ENCODE measurements around the gene SPPL2B. TPM values are rescaled to one million over a fixed set of nuclear protein-coding genes. Genes with fewer than 3 reads are reported as not detected.
A peak's percentile ranks its signal among the peaks of the same experiment; 100 is the strongest.

The SPPL2B gene
- total RNA-seq, 2 donors from 2014 or later = 20.7 to 36.9 TPM

DNA sequence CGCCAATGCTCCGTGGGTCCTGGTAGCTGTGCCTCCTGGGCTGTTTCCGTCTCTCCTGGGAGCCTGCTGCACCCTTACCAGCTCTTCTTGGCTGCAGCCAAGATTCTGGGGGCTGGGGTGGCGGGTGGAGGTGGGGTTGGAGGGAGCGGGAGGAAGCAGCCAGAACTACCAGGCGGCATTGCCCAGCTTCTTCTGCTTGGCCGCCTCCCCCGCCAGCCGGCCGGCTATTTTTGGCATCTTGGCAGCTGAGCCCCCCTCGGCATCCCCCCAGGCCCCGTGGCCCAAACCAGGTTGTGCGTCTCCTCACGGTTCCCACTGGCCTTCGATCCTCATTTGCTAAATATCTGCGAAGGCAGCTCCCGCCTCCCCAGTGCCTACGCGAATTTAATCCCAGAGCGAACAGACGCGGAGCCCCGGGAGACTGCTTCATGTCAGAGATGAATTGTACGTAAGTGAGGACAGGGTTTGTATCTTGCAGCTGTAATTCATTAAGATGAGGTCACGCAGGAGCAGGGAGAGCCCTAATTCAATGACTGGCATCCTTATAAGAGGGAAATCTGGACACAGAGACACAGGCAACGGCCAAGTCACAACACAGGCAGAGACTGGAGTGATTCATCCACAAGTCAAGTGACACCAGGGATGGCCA is 33.7 kb upstream of the SPPL2B start:
- intact Hi-C loops (cut with DNase I) = no loop called here
- peak; percentile 78 for DNase-seq (ENCODE audit: low spot score)

DNA sequence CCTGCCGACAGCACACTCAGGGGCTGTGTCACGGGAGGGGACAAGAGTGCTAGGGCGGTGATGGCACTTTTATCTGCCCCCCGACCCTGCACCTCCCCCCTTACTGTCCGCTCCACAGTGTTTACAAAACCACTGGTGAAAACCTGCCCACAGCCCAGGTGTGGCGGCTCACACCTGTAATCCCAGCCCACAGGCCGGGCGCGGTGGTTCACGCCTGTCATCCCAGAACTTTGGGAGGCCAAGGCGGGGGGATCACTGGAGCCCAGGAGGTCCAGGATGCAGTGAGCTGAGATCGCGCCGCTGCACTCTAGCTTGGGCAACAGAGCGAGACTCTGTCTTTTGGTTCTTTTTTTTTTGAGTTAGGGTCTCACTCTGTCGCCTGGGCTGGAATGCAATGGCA is 32.3 kb upstream of the SPPL2B start:
- intact Hi-C loops (cut with DNase I) = no loop called here
- no peak for DNase-seq (ENCODE audit: low spot score)

DNA sequence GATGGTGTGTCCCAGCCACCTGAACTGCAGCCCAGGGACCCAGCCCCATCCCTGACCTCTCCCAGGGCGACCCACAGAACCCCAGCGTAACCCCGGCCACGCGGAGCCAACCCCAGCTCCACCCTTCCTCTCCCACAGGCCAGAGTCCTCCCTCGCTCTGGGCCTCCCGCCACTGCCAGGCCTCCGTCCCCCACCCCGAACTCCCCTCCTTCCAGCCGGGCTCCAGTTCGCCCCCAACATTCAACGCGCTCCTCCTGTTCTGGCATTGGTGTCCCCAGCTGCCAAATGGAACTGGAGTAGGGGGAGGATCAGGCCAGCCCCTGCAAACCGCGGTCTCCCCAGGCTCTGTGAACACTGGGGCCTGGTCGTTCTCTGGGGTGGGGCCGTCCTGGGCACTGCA is 28.0 kb upstream of the SPPL2B start:
- intact Hi-C loops (cut with DNase I) = no loop called here
- no peak for DNase-seq (ENCODE audit: low spot score)

DNA sequence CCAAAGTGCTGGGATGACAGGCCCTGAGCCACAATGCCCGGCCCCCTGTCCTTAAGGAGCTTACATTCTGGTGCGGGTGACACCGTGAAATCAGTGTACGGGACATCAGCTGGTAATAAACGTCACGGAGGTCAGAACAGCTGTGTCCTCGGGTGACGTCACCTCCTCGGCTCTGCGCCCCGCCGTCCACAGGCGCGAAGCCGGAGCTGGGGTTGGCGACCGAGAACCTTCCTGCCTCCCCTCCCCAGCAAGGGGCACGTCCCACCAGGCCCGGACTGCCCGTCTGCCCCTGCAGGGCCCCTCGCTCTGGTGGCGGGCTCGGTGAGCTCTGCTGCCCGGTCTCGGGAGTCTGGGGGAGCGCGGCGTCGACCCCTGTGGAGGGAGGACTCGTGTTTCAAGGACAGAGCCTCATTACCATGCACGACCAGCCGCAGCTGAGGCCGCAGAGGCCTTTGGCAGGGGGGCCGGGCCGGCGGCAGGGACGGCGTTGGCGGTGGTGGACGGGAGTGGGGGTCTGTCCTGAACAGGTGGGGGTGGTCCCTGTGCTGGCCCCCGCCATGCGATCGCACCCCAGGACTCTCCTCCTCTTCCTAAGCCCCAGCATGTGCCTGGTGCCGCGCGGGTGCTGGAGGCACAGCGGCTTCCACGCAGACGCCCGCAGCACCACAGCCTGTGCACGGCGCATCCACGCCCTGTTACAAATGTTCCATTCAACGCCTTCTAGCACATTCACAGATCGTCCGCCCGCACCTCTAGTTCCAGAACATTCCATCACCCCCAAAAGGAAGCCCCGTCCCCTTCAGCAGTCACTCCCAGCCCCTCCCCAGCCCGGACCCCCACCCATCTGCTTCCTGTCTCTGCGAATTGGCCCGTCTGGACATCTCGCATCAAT is 25.9 kb upstream of the SPPL2B start:
- intact Hi-C loops (cut with DNase I) = no loop called here

DNA sequence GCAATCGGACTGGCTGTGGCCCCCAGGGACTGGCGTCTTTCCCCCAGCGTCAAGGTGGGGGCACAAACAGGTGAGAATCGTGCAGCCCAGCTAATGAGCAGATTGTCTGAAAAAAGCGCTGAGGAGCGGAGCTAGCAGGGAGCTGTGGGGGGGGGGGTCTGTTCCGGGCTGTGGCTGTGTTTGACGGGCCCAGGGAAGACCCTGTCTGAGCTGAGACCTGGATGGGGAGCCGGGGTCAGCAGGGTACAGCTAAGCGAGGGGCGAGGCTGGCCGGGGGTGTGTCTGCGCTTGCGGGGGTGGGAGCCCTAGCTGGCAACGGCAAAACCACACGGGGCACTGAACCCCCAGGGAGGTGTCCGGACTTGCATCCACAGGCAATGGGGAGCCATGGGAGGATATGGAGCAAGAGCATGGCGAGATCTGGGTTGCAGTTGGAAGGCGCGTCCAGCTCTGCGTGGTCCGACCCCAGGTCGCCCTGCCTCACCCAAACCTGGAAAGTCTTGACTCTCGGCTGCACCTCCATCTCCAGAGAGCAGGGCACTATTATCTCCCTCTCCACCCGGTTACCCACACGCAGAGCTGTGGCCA is 25.2 kb upstream of the SPPL2B start:
- intact Hi-C loops (cut with DNase I) = no loop called here
- DNase-seq (ENCODE audit: low spot score) = no peak

More for the DNA sequence above, 25.9 kb upstream of the SPPL2B start:
- no peak for DNase-seq (ENCODE audit: low spot score)

DNA sequence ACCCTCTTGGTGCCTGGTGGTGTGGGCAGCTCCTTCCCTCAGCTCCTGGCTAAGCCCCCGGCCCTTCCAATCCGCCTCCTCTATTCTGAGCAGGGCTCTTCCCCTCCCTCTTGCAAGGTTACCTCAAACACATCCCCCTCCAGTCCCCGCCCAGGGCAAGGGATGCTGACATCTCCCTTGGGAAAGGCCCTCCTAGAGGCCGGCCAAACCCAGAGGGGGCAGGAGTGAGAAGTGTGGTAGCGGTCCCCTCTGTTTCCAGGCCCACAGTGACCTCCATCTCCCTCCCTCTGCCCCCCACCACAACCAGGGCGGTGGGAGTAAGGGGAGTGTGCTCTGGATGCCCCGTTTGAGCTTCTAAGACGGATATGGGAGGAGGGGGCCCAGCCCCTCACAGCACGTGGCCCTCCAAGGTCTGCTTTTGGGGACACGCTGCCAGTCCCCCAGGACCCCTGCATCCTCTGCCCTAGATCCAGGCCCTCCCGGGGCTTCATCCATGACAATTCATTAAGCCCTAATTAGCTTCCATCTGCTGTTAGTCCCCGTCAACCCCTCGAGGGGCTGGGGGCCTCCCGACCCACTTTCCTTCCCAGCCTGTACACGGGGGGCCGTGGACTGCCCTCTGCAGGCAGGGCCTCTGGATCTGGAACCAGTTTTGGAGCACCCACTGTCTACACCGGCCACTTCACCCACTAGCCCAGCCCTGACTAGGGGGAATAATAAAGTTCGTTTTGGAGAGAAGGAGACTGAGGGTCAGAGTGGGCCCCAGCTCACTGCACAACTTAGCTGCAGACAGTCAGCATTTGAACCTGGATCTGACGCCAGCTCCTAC is 22.8 kb upstream of the SPPL2B start:
- DNase-seq (ENCODE audit: low spot score) = no peak
- intact Hi-C loops (cut with DNase I) = no loop called here

DNA sequence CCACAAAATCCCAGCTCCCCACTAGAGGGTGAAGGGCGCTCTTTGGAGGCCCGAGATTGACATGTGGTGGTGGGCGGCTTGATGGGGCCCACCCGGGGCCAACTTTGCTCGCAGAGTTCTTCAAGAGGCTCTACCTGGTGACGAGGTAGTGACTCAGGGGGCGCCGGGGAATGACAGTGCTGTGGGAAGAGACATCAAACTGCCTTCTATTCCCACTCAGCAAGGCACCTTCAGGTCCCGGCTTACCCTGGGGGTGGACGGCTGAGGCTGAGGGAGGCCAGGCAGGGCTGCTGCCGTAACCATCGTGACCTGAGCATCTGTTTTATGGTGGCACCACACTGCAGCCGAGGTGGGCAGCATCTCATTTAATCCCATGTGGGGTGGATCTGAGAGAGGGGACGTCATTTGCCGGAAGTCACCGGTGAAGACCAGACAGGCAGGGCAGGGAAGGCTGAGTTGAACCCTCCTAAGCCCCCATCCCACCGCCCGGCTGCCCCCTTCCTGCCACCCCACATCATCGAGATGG is 22.1 kb upstream of the SPPL2B start:
- intact Hi-C loops (cut with DNase I) = no loop called here
- DNase-seq (ENCODE audit: low spot score) = no peak

DNA sequence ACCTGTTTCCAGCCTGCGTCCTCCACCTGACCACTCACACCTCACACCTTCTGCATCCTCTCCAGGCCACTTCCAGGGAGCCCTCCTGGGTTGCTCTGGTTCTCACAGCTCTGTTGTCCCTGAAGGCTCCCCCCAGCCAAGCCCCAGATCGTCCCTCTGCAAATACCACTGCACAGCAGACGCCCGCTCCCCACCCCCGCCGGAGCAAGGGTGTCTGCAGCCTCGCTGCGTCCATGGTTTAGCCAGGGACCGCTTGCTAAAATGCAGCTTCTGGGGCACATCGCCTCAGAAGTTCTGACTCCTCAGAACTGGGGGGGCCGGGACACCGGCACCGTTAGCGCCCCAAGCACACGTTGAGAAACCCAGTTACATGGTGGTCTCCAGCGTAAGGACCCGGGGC is 21.5 kb upstream of the SPPL2B start:
- intact Hi-C loops (cut with DNase I) = no loop called here
- DNase-seq (ENCODE audit: low spot score) = no peak

DNA sequence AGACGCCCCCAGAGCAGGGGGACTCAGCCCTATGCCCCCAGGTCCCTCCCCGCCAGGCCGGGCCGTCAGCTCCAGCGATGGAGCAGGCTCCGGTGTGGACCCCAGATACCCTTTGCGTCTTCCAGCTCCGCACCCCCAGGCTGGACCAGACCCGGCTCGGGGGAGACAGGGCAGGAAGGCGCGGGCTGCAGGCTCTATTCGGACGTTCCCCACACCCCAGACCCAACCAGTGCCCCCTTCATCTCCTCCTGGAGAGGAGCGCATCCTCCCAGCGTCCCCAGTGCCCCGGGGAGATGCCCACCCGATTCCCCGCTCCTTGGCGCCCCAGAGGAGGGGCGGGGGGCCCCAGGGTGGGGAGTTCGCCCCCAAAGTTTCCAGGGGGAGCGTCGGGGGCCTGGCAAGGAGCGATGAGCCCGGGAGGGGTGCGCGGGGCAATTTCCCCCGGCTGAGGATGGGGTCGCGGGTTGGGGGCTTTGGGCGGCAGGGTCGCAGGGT is 20.9 kb upstream of the SPPL2B start:
- DNase-seq (ENCODE audit: low spot score) = no peak
- intact Hi-C loops (cut with DNase I) = no loop called here

DNA sequence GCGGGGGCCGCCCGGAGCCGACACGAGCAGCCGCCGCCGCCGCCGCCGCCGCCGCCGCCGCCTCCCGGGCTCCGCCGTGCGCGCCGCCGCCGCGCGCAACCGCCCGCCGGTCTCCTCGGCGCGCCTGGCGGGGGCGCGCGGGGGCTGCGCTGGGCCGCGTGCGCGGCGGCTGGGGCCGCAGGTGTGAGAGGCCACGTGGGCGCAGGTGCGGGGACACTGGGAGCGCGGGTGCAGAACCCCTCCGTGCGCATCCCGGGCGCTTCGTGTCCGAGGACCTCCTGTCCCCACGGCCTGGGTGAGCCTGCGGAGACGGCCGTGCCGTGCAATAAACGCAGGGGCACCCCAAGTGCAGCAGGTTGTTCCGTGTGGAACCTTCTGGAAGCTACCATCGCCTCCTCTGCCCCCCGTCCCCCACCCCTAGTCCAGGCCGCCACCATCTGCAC is 20.3 kb upstream of the SPPL2B start, which contains the start of gene LINGO3:
LINGO3 (minus strand) TSS at position 41 of the 443 bp plus-strand sequence. CDS start 16,378 bp downstream, outside the sequence.
- no peak for DNase-seq (ENCODE audit: low spot score)
- intact Hi-C loops (cut with DNase I) = no loop called here

DNA sequence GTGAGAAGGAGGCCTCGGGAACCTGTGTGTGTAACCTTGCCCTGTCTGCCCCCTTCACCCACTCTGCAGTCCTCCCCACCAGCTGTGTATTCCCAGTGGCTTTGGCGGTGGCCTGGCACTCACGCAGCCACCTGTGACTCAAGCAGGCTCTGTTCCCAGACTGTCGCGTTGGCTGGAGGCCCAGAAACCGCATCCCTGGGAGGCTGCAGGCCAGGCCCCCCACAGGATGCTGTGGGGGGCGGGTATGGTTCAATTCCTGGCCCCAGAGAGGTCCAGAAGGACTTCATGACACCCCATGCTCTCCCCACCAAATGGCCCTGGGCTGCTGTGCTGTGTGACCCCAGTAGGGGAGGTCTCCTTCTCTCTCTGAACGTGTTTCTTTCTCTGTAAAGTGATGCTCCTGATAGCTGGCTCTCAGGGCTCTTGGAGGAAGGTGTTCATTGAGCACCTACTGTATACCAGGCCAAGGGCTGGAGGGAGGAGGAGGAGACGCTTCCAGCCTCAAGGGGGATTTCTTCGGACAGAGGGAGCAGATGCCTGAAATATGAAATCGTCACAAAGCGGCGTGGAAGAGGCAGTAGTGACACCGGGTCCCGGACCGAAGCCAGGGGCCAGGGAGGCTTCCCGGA is 18.6 kb upstream of the SPPL2B start:
- no peak for DNase-seq (ENCODE audit: low spot score)
- intact Hi-C loops (cut with DNase I) = no loop called here

DNA sequence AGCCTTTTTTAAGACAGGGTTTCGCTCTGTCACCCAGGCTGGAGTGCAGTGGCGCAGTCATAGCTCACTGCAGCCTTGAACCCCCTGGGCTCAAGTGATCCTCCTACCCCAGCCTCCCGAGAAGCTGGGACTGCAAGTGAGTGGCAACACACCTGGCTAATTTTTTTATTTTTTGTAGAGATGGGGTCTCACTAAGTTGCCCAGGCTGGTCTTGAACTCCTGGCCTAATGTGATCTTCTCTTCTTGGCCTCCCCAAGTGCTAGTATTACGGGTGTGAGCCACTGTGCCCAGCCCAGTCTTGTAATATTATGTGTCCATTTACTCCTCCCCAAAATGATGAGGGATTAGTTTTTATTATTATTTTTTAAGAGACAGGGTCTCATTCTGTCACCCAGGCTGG is 17.4 kb upstream of the SPPL2B start:
- DNase-seq (ENCODE audit: low spot score) = no peak
- intact Hi-C loops (cut with DNase I) = no loop called here

DNA sequence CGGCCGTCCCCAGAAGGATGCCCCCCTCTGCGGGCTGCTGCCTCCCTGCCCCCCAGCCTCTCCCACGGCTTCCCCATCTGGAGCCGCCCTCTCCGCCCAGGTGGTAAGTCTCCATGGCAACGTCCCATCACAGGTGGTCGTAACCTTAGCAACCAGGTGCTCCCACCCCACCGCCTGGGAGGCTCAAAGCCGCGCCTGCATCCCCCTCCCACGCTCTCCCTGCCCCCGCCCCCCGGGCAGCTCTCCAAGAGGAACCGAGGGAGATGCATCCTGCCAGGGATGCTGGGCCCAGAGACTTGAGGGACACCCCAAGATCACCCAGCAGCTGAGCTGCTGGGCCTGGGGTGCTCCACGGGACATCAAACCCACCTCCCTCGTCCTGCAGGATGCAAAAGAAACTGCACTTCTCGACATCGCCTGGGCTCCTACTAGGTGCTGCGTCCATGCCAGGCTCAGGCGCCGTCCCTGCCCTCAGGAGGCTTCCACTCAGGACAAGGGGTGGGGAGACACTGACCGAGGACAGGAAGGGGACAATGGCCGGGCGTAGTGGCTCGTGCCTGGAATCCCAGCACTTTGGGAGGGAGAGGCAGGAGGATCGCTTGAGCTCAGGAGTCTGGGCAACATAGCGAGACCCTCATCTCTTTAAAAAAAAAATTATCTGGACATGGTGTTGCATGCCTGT is 15.5 kb upstream of the SPPL2B start:
- intact Hi-C loops (cut with DNase I) = no loop called here
- DNase-seq (ENCODE audit: low spot score) = no peak

DNA sequence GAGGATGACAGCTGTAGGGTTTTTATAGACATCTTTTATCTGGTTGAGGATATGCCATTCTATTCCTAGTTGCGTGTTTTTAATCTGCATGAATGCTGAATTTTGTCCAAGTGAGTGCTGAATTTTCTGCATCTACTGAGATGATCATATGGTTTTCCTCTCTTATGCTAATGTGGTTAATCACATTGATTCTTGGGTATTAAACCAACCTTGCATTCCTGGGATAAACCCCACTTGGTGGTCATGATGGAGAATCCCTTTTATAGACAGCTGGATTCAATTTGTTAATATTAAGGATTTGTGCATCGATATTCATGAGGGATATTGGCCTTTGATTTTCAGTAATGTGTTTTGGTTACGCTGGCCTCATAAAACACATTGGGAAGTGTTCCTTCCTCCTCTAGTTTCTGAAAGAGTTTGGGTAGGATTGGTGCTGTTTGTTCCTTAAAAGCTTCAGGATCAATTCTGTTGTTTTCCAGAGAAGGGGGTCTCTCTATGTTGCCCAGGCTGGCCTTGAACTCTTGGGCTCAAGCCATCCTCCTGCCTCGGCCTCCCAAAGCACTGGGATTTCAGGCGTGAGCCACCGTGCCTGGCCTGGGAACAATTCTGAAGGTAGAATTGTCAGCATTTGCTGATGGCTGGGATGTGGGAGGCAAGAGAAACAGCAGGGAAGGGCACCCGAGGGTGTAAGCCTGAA is 13.2 kb upstream of the SPPL2B start:
- intact Hi-C loops (cut with DNase I) = no loop called here
- no peak for DNase-seq (ENCODE audit: low spot score)

DNA sequence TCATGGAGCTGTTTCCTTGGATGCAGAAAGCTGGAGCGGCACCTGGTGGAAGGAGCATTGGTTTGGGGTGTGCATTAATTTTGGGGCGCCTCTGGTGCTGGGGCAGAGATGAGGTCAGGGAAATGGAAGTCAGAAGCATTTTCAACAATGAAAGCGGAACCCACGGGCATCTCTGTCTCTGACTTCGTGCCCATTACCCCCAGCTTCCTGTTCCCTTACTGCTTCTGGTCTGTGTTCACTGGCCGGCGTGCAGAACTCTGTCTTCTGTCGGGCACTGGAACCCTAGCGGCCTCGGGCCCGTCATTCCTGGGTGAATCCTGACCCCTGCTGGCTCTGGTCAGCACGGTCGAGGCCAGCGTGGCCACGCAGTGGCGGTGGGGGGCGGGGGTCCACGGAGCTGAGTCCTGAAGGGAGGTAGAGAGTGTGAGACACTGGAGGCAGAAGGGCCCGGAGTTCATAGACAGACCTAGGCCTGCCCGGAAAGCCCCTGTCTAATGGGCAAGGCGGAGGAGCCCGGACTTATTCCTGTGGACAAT is 12.6 kb upstream of the SPPL2B start:
- peak; percentile 93 for DNase-seq (ENCODE audit: low spot score)
- intact Hi-C loops (cut with DNase I) = no loop called here

DNA sequence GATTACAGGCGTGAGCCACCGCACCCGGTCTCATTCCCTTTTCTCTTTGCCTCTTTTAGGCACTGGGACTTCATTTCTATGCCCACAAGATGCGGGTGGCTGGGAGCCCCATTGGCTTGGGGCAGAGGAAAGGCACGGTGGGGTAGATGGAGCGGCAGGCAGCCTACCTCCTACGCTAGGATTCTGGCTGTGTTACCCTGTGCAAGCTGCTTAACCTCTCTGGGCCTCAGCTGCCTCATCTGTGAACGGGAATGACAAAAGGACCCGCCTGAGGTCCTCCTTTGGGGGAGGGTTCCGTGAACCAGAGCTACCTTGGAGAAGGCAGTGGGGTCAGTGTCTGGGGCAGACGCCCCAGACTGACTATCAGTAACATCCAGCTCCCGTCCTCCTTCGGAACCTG is 11.2 kb upstream of the SPPL2B start:
- intact Hi-C loops (cut with DNase I) = no loop called here
- DNase-seq (ENCODE audit: low spot score) = no peak

DNA sequence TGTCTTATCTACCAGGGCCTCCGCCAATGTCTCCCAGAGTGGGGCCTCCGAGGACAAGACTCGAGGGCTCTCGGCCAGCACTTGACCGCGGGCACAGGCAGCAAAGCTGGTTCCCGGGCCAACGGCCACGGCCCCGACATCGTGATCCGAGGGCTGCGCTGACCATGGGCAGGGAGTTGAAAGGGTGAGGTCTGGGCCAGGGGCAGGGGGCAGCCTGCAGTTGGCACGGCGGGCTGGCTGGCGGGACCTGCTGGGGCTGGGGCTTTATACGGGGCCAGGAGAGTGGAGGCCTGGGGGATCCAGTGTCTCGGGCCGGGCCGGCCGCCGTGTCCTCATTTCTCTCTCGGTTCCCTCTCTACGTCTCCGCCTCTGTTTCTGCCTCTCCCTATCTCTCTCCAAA is 10.7 kb upstream of the SPPL2B start:
- DNase-seq (ENCODE audit: low spot score) = no peak
- intact Hi-C loops (cut with DNase I) = no loop called here

Measured in posterior vena cava (tissue), 2 donors.